ENCODE results near the gene ATP6V1F.

- TF ChIP-seq CTCF (conservative IDR thresholded peaks at IDR 0.05) (no peak), ZFX (IDR thresholded peaks at IDR 0.05) (no peak; the same call in 1 of the 2 replicates)
Measured at GRCh38 chr7:128911423-128912031, 48.9 kb downstream of the ATP6V1F start.
